HL-60 (cell line): ENCODE results near the gene KNCN.

Source experiments
- DNase-seq, 2 experiments: peaks; one replicate each; pipeline ENCODE4 v3.0.0-alpha.2; 2010 to 2020; ENCODE audit warnings: low read depth in 1 of 2, low spot score in 1 of 2
- H3K27ac ChIP-seq: fragments of 250-450 bp; sonication (Bioruptor Pico); replicated peaks from 2 replicates; pipeline ENCODE4 v1.5.1; 2020; ENCODE audit warnings: mild to moderate bottlenecking, moderate library complexity
- H3K27me3 ChIP-seq: fragments of 250-450 bp; sonication (Bioruptor Pico); 2 replicates; pipeline ENCODE4 v1.5.1; 2021; ENCODE audit warnings: mild to moderate bottlenecking, moderate library complexity; ENCODE audit not compliant: insufficient read depth, poor library complexity, severe bottlenecking
- H3K4me3 ChIP-seq: replicated peaks from 2 replicates; pipeline ENCODE4 v1.5.1; 2011; ENCODE audit warnings: mild to moderate bottlenecking, control low read depth, low read length; ENCODE audit not compliant: insufficient read depth
- GABPA ChIP-seq: IDR thresholded peaks from 2 replicates; pipeline ENCODE4 v1.6.1; 2012; ENCODE audit warnings: low read depth
- POLR2AphosphoS5 ChIP-seq: IDR thresholded peaks from 2 replicates; pipeline ENCODE4 v1.6.1; 2012; ENCODE audit warnings: low read depth
- SPI1 ChIP-seq: IDR thresholded peaks from 2 replicates; pipeline ENCODE4 v1.6.1; 2012; ENCODE audit warnings: low read depth, mild to moderate bottlenecking, borderline replicate concordance
- TF ChIP-seq, protein P1 (sequence below): IDR thresholded peaks from 2 replicates; pipeline ENCODE4 v1.6.1; 2012; ENCODE audit warnings: low read depth; ENCODE audit not compliant: insufficient replicate concordance
- TF ChIP-seq, protein P2 (sequence below): IDR thresholded peaks from one replicate; pipeline ENCODE4 v1.5.1; 2011; ENCODE audit warnings: low read length, control low read depth, inconsistent platforms; ENCODE audit not compliant: insufficient read depth

The KNCN gene

DNA sequence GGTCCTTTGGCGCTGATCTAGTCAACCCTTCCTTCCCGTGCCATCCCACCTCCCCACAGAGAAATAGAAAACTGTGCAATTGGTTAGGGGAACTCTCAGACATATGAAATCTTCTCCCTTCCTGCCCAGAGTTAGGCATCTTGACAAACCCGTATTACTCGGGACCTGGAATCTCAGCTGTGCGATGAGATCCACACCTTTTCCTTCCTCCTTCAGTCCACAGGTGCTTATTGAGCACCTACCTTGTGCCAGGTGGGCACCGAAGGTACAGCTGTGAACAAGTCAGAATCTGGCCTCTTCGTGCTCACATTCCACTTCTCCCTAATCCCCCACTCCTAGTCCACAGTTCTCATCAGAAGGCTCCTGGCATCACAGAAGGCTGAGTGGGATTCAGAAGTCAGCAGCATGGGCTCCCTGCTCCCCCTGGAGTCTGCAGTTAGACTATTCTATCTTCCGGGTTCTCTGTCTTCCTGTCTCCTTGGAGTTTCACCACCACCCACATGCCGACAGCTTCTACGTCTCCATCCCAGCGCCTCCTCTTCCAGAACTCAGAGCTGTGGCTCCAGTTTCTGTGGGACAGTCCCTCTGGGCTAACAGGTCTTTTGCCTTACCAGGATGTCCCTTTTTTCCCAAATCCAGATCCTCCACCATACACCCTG, 23.0 kb downstream of the KNCN start:
- no peak for DNase-seq
- no peak overlapping the region for H3K4me3 ChIP-seq
- H3K27me3 ChIP-seq, result peaks cover 16% of the 10 kb centered on the region
- TF ChIP-seq, protein P1, sequence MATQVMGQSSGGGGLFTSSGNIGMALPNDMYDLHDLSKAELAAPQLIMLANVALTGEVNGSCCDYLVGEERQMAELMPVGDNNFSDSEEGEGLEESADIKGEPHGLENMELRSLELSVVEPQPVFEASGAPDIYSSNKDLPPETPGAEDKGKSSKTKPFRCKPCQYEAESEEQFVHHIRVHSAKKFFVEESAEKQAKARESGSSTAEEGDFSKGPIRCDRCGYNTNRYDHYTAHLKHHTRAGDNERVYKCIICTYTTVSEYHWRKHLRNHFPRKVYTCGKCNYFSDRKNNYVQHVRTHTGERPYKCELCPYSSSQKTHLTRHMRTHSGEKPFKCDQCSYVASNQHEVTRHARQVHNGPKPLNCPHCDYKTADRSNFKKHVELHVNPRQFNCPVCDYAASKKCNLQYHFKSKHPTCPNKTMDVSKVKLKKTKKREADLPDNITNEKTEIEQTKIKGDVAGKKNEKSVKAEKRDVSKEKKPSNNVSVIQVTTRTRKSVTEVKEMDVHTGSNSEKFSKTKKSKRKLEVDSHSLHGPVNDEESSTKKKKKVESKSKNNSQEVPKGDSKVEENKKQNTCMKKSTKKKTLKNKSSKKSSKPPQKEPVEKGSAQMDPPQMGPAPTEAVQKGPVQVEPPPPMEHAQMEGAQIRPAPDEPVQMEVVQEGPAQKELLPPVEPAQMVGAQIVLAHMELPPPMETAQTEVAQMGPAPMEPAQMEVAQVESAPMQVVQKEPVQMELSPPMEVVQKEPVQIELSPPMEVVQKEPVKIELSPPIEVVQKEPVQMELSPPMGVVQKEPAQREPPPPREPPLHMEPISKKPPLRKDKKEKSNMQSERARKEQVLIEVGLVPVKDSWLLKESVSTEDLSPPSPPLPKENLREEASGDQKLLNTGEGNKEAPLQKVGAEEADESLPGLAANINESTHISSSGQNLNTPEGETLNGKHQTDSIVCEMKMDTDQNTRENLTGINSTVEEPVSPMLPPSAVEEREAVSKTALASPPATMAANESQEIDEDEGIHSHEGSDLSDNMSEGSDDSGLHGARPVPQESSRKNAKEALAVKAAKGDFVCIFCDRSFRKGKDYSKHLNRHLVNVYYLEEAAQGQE, result no peak
- TF ChIP-seq POLR2AphosphoS5, result no peak
- TF ChIP-seq GABPA, result no peak
- TF ChIP-seq, protein P2, sequence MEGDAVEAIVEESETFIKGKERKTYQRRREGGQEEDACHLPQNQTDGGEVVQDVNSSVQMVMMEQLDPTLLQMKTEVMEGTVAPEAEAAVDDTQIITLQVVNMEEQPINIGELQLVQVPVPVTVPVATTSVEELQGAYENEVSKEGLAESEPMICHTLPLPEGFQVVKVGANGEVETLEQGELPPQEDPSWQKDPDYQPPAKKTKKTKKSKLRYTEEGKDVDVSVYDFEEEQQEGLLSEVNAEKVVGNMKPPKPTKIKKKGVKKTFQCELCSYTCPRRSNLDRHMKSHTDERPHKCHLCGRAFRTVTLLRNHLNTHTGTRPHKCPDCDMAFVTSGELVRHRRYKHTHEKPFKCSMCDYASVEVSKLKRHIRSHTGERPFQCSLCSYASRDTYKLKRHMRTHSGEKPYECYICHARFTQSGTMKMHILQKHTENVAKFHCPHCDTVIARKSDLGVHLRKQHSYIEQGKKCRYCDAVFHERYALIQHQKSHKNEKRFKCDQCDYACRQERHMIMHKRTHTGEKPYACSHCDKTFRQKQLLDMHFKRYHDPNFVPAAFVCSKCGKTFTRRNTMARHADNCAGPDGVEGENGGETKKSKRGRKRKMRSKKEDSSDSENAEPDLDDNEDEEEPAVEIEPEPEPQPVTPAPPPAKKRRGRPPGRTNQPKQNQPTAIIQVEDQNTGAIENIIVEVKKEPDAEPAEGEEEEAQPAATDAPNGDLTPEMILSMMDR, result no peak
- no peak for TF ChIP-seq SPI1
- no peak overlapping the region for H3K27ac ChIP-seq

DNA sequence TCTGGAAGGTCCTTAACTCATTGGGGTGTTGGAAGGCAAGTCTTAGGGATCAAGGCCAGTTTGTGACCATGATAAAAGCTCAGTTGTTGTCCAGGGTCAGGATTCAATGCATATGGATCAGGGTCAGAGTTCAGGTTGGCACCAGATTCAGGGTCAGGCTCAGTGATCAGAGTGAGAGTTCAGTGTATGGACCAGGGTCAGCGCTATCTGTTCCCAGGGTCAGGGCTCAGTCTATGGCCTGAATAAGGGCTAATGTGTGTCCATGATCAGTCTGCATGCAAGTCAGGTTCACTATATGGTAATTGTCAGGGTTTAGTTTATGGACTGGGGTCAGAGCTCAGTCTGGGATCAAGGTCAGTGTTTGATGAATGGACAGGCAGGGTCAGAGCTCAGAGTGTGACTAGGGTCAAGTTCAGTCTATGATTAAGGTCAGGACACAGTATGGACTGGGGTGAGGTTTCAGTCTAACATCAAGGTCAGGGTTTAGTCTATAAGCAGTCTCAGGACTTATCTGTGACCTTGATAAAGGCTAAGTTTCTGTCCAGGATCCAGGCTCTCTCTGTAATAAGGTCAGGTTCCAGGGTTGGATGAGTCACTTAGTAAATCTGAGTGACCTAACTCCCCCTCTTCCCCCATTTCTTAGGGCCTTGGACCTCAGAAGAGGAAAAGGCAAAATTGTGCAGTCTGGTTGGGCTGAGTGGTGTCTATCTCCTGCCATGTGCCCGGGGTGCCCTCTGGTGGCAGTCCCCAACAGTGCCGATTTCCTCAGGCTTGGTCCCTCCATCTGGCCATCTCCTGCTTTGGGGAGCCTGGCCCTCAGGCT, 23.8 kb downstream of the KNCN start:
- TF ChIP-seq, protein P2, result peak; percentile 99
- TF ChIP-seq, protein P1, result no peak
- Histone ChIP-seq H3K27ac (no peak overlapping the region), H3K4me3 (no peak overlapping the region), H3K27me3 (peaks cover 16% of the 10 kb centered on the region)
- peak in 1 of 2 experiments; percentile 72 for DNase-seq

DNA sequence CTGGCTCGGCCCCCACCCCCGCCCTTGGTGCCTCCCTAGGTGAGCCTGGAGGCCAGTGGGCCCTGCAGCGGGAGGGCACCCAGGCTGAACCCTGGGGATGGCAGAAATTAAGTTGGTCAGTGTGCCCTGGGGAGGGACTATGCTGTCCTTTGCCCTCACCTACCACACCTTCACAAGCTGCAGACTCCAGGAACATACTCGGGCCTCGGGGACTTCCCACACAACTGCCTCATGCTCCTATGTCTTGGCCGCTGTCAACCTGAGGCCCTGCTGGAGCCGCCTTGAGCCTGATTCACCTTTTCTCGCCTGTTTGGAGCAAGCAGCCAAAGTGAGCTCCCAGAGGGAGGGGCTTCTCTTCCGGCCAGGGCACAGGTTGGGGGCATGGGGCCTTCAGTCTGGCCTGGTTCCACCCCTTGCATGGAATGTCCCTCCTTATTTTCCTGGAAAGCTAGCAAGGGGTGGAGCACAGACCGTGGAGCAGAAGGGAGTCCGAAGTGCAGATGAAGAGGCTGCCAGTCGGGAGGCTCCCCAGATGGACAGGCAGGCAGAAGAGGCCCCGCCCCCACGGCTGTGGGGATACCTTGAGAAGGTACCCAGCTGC, 24.7 kb downstream of the KNCN start:
- H3K27ac ChIP-seq, result no peak overlapping the region

More for the DNA sequence above, 24.7 kb downstream of the KNCN start:
- DNase-seq, result no peak
- Histone ChIP-seq H3K4me3 (no peak overlapping the region), H3K27me3 (peaks cover 11% of the 10 kb centered on the region)
- TF ChIP-seq SPI1 (no peak), GABPA (no peak), POLR2AphosphoS5 (no peak)
- TF ChIP-seq, protein P1, result no peak
- TF ChIP-seq, protein P2, result no peak
